Endothelial cell (in vitro differentiated cells): ENCODE results near the gene BCAR3. TPM values are rescaled to one million over a fixed set of nuclear protein-coding genes. Genes with fewer than 3 reads are reported as not detected.

ENCODE experiments used
- DNase-seq: peaks from one replicate; pipeline ENCODE4 v3.0.0; 2021; ENCODE audit warnings: low spot score
- H3K27ac Mint-ChIP-seq: one replicate; pipeline ENCODE4 v1.8.0; 2021; ENCODE audit warnings: mixed read lengths, inconsistent platforms; ENCODE audit not compliant: unreplicated experiment
- H3K27me3 Mint-ChIP-seq: one replicate; pipeline ENCODE4 v1.8.0; 2021; ENCODE audit warnings: mild to moderate bottlenecking, moderate library complexity, mixed read lengths, inconsistent platforms; ENCODE audit not compliant: unreplicated experiment
- H3K36me3 Mint-ChIP-seq: one replicate; pipeline ENCODE4 v1.8.0; 2021; ENCODE audit warnings: mild to moderate bottlenecking, low read depth, mixed read lengths, inconsistent platforms; ENCODE audit not compliant: unreplicated experiment
- H3K4me1 Mint-ChIP-seq: one replicate; pipeline ENCODE4 v1.8.0; 2021; ENCODE audit warnings: mild to moderate bottlenecking, mixed read lengths, inconsistent platforms; ENCODE audit not compliant: unreplicated experiment
- H3K4me3 Mint-ChIP-seq: one replicate; pipeline ENCODE4 v1.8.0; 2021; ENCODE audit warnings: mild to moderate bottlenecking, mixed read lengths, inconsistent platforms; ENCODE audit not compliant: unreplicated experiment
- H3K9me3 Mint-ChIP-seq: one replicate; pipeline ENCODE4 v1.8.0; 2021; ENCODE audit warnings: mixed read lengths, inconsistent platforms; ENCODE audit not compliant: unreplicated experiment
- total RNA-seq: library from RNA; stranded (reverse); fragmentation: NEBNext Ultra II Directional; extraction: Animal tissue kit (Norgen Biotek cat#: 25700); gene quantifications from one replicate; pipeline ENCODE4 v1.2.1, GENCODE V29; 2021; ENCODE audit not compliant: unreplicated experiment
- TF ChIP-seq, protein P1 (sequence below): fragments of 200-600 bp; sonication (generic); IDR thresholded peaks from one replicate; pipeline ENCODE4 v1.5.0; 2021; ENCODE audit warnings: antibody characterized with exemption; ENCODE audit not compliant: unreplicated experiment

Gene BCAR3
- total RNA-seq, 1 donor from 2014 or later, result 19.9 TPM

DNA sequence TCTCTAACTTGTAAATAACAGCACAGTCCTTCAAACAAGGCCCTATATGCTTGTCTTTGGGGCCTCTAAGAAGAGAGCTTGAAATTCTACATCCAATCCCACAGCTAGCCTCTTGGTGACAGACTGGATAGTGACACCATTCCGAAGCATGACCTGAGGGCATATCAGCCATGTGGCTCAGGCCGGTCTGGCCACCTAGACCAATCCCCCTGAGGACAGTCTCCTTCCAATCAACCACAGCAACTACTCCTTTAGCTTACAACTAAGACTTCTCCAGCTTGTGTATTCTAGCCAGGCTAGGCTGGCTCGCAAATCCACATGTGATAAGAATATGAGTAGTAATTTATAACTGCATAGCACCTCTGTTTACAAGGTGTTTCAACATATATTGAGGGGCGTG, 14.0 kb downstream of the BCAR3 start:
- DNase-seq, result no peak
- Mint-ChIP-seq H3K4me1 (peaks cover 61% of the 10 kb centered on the region), H3K4me3 (no peak overlapping the region), H3K27me3 (peaks cover 6% of the 10 kb centered on the region), H3K36me3 (peaks cover 23% of the 10 kb centered on the region), H3K27ac (peak overlapping the region; percentile 11), H3K9me3 (no peaks in the 10 kb centered on the region)
- TF ChIP-seq, protein P1, sequence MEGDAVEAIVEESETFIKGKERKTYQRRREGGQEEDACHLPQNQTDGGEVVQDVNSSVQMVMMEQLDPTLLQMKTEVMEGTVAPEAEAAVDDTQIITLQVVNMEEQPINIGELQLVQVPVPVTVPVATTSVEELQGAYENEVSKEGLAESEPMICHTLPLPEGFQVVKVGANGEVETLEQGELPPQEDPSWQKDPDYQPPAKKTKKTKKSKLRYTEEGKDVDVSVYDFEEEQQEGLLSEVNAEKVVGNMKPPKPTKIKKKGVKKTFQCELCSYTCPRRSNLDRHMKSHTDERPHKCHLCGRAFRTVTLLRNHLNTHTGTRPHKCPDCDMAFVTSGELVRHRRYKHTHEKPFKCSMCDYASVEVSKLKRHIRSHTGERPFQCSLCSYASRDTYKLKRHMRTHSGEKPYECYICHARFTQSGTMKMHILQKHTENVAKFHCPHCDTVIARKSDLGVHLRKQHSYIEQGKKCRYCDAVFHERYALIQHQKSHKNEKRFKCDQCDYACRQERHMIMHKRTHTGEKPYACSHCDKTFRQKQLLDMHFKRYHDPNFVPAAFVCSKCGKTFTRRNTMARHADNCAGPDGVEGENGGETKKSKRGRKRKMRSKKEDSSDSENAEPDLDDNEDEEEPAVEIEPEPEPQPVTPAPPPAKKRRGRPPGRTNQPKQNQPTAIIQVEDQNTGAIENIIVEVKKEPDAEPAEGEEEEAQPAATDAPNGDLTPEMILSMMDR, result no peak

DNA sequence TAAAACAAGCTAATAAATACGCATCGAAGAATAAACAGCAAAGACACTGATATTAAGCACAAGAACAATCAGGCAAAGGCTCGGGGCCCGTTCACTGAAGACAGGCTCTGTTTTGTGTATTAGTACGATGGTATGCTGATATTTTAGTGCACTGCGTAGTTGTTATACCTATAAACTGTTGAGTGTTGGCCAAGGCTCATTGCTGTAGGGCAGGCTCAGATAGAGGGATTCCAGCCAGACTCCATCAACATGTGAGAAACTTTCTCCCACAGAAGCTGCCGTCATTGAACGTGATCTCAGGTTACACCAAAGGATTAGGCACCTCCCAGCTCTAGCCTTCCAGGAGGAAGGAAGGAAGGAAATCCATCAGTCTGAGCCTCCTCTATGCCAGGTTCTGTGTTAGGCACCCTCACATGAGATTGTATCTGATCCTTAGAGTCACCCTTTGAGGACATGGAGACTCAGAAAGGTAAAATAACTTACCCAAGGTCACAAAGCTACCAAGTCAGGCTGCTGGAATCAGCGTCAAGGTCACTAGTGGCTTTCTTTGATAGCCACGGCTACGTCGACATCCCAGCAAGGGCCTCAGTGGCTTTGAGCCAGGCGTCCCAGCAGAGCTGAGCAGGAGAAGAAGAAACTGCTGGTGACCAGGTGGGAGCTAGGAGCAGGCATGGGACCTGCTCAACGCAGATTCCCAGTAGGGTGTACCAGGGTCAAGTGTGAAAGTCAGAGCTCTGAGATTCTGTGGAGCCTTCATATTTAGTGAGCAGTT, 14.8 kb downstream of the BCAR3 start:
- H3K36me3 Mint-ChIP-seq, result peaks cover 24% of the 10 kb centered on the region
- no peak for DNase-seq
- no peak overlapping the region for H3K4me3 Mint-ChIP-seq
- peak overlapping the region; percentile 74 for H3K27ac Mint-ChIP-seq
- no peaks in the 10 kb centered on the region for H3K9me3 Mint-ChIP-seq
- TF ChIP-seq, protein P1, result no peak
- H3K27me3 Mint-ChIP-seq, result peaks cover 5% of the 10 kb centered on the region
- H3K4me1 Mint-ChIP-seq, result peaks cover 61% of the 10 kb centered on the region

DNA sequence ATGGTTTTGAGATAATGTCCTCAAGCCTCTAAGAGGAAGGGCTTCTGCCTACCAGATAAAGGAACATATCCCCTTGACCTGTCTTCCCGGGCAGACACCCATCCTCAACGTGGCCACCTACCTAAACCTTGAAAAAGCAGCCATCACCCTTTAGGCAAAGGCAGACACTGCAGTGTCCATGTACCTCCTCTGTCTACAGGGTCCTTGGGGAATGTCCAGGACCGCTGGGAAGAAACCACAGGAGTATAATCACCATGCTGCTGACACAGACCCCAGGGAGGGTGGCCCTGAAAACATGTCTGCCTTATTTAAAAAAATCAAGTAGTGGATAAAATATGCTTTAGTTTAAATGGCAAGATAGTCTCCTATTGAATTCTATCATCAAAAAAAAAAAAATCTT, 16.6 kb downstream of the BCAR3 start:
- no peaks in the 10 kb centered on the region for H3K9me3 Mint-ChIP-seq
- H3K27ac Mint-ChIP-seq, result no peak overlapping the region
- H3K27me3 Mint-ChIP-seq, result peaks cover 5% of the 10 kb centered on the region
- peaks cover 56% of the 10 kb centered on the region for H3K4me1 Mint-ChIP-seq
- DNase-seq, result no peak
- H3K36me3 Mint-ChIP-seq, result peaks cover 32% of the 10 kb centered on the region
- no peak overlapping the region for H3K4me3 Mint-ChIP-seq
- TF ChIP-seq, protein P1, result no peak

DNA sequence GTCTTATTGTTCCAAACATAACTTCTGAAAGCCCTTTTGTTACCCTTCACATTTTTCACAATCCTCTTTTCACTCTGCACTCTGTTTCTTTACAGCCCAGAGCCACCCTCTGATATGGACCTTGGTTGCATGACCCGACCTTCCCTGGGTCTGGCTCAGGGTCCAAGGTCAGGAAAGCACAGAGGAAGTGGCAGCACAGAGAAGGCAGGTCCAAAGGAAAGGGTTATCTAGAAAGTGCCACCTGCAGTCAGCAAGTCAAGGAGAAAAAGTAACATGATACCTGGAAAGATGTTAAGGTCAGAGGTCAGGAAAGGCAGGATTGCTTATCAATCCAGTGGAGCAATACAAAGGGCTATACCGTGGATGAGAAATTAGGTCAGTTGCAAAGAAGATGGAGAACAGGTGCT, 18.4 kb downstream of the BCAR3 start:
- H3K27ac Mint-ChIP-seq, result no peak overlapping the region

More for the DNA sequence above, 18.4 kb downstream of the BCAR3 start:
- Mint-ChIP-seq H3K9me3 (no peaks in the 10 kb centered on the region), H3K27me3 (peaks cover 5% of the 10 kb centered on the region), H3K4me1 (peaks cover 42% of the 10 kb centered on the region), H3K4me3 (no peak overlapping the region), H3K36me3 (peaks cover 32% of the 10 kb centered on the region)
- TF ChIP-seq, protein P1, result no peak
- DNase-seq, result no peak
